Panc1 (cell line): Measurements from ENCODE around the gene XIST. TPM values are rescaled to one million over a fixed set of nuclear protein-coding genes. Genes with fewer than 3 reads are reported as not detected.
"Not testable (repeated sequence)": the region's sequence is repeated elsewhere in the genome, so short reads cannot be mapped to it uniquely, and the experiment has no call there.

Source experiments
- ATAC-seq: fragments of 200-7000 bp; cut with Tn5 transposase; 2 replicates; pipeline ENCODE4 v1.9.1; 2020; ENCODE audit warnings: mild to moderate bottlenecking, moderate library complexity
- BruUV-seq: library from RNA; stranded (reverse); fragments of 400-500 nt; replicated peaks from 2 replicates; lab custom pipeline; 2021; lab: Mats Ljungman, UMichigan
- CTCF ChIA-PET: fragments of 300-600 bp; sonication (Branson Sonifier 250); formaldehyde crosslinking; loops from one replicate; lab custom pipeline; 2022; ENCODE audit warnings: antibody characterized with exemption; lab: Charles Lee
- POLR2A ChIA-PET: fragments of 300-600 bp; sonication (Branson Sonifier 250); formaldehyde crosslinking; loops from one replicate; lab custom pipeline; 2022; ENCODE audit warnings: antibody characterized with exemption; lab: Charles Lee
- DNase-seq: peaks from one replicate; pipeline ENCODE4 v3.0.0-alpha.2; 2010; ENCODE audit warnings: low read depth, low spot score
- H3K27ac ChIP-seq: 2 replicates; pipeline ENCODE4 v1.5.1; 2011; ENCODE audit warnings: mild to moderate bottlenecking, low read length, inconsistent platforms
- H3K27me3 ChIP-seq: fragments of 200-500 bp; sonication (Bioruptor generic); 2 replicates; pipeline ENCODE4 v1.6.0; 2014; ENCODE audit warnings: low read length, inconsistent platforms; ENCODE audit not compliant: control insufficient read depth, insufficient read depth
- H3K36me3 ChIP-seq: fragments of 200-500 bp; sonication (Bioruptor generic); 2 replicates; pipeline ENCODE4 v1.5.1; 2014; ENCODE audit warnings: inconsistent platforms, mild to moderate bottlenecking, low read length, moderate library complexity; ENCODE audit not compliant: control insufficient read depth, insufficient read depth
- H3K4me1 ChIP-seq: 2 replicates; pipeline ENCODE4 v1.5.1; 2011; ENCODE audit warnings: inconsistent platforms, mild to moderate bottlenecking, low read length, moderate library complexity; ENCODE audit not compliant: control insufficient read depth, insufficient read depth
- H3K4me3 ChIP-seq, 2 experiments: 2 replicates each; pipeline ENCODE4 v1.5.1; 2011 to 2012; ENCODE audit warnings: low read depth in 2 of 2, low read length in 2 of 2, mild to moderate bottlenecking in 2 of 2, inconsistent platforms in 1 of 2, moderate library complexity in 1 of 2
- H3K9me3 ChIP-seq: fragments of 200-500 bp; sonication (Bioruptor generic); 2 replicates; pipeline ENCODE4 v1.5.1; 2014; ENCODE audit warnings: low read depth, mild to moderate bottlenecking, inconsistent platforms, low read length, moderate library complexity; ENCODE audit not compliant: control insufficient read depth, insufficient read depth
- CTCF ChIP-seq: fragments of 450-650 bp; IDR thresholded peaks from 2 replicates; pipeline ENCODE4 v1.5.1; 2017; ENCODE audit warnings: mild to moderate bottlenecking
- POLR2AphosphoS5 ChIP-seq: IDR thresholded peaks from 2 replicates; pipeline ENCODE4 v1.6.1; 2012; ENCODE audit warnings: mild to moderate bottlenecking, low read depth, low read length, moderate library complexity
- REST ChIP-seq, 2 experiments: IDR thresholded peaks; 2 replicates each; pipeline ENCODE4 v1.6.1; 2011 to 2012; ENCODE audit warnings: low read depth in 2 of 2, control low read depth in 1 of 2, low read length in 1 of 2, mild to moderate bottlenecking in 1 of 2, moderate library complexity in 1 of 2; ENCODE audit not compliant: insufficient read depth in 1 of 2
- SIN3A ChIP-seq: IDR thresholded peaks from 2 replicates; pipeline ENCODE4 v1.6.1; 2012; ENCODE audit warnings: low read depth, mild to moderate bottlenecking, low read length, moderate library complexity, borderline replicate concordance; ENCODE audit not compliant: insufficient read depth
- TCF7L2 ChIP-seq: IDR thresholded peaks from 2 replicates; pipeline ENCODE4 v1.6.1; 2011; ENCODE audit warnings: mild to moderate bottlenecking, low read depth, low read length, inconsistent platforms
- in situ Hi-C: cut with HindIII; loops from 2 replicates; pipeline ENCODE4 v1.10.0; 2016; ENCODE audit warnings: low sequenced_read_pairs, low pct_unique_long_range_greater_than_20kb
- intact Hi-C: fragments of 100-400 bp; cut with micrococcal nuclease; formaldehyde crosslinking; loops from one replicate; pipeline ENCODE4 v1.10.0; 2022; ENCODE audit not compliant: unreplicated experiment
- total RNA-seq: library from RNA; stranded (reverse); gene quantifications from one replicate; pipeline ENCODE4 v1.2.1, GENCODE V29; 2021; ENCODE audit not compliant: unreplicated experiment

Gene XIST
- total RNA-seq, 1 experiment from 2014 or later, result 0.64 TPM

GRCh38 chrX:73822775-73823174 lies 29.7 kb downstream of the XIST start:
- no peaks in the 10 kb centered on the region for H3K9me3 ChIP-seq
- BruUV-seq, result no TSS peak
- intact Hi-C loops (no loop called here), in situ Hi-C loops (no loop called here)
- no peaks in the 10 kb centered on the region for H3K4me1 ChIP-seq
- CTCF ChIA-PET, result no interaction called here
- H3K4me3 ChIP-seq, result no peak overlapping the region
- no peaks in the 10 kb centered on the region; the same call in 1 of the 2 replicates for H3K27me3 ChIP-seq
- no peak for DNase-seq
- no peak overlapping the region for H3K27ac ChIP-seq
- ATAC-seq, result no peak
- TF ChIP-seq TCF7L2, result no peak
- TF ChIP-seq CTCF, result no peak
- no peak for TF ChIP-seq POLR2AphosphoS5
- TF ChIP-seq SIN3A, result no peak
- no peak for TF ChIP-seq REST (IDR thresholded peaks at IDR 0.05; ENCODE audit: insufficient read depth in 1 of 2, low read depth in 2 of 2, low read length in 1 of 2)
- POLR2A ChIA-PET, result no interaction called here
- H3K36me3 ChIP-seq, result no peaks in the 10 kb centered on the region

DNA sequence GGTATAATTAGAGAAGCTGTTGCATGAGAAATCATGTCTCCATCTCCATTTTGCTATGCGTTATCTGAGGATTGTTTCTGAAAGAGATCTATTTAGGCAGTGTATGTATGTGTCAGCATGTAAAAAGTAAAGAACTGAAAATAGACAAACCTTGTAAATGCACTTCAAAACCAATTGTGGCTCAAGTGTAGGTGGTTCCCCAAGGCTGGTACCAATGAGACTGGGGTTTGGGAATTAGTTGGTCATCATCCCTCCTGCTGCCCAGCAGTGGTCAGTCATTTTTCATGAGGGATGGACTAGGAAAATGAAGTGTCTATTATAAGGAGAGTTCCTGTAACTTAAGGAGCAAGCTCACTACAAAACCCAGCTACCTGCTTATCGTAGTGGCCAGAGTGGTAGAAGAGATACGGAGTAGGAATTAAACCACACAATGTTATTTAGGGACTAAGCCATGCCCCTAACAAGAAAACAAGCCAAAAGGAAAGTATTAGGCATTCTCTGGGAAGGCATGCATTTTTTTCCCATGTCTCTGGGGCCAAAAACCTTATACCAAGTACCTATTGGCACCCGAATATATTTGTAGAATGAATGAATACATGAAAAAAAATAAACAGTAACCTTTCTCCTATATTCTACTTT lies 30.5 kb downstream of the XIST start:
- POLR2A ChIA-PET, result no interaction called here
- intact Hi-C loops, result no loop called here
- H3K4me3 ChIP-seq, result no peak overlapping the region
- no peaks in the 10 kb centered on the region for H3K36me3 ChIP-seq
- no peak overlapping the region for H3K27ac ChIP-seq
- in situ Hi-C loops, result no loop called here
- no peaks in the 10 kb centered on the region; the same call in 1 of the 2 replicates for H3K27me3 ChIP-seq
- ATAC-seq, result no peak
- TF ChIP-seq REST (IDR thresholded peaks at IDR 0.05; ENCODE audit: insufficient read depth in 1 of 2, low read depth in 2 of 2, low read length in 1 of 2) (no peak), POLR2AphosphoS5 (no peak), CTCF (no peak), SIN3A (no peak), TCF7L2 (no peak)
- no TSS peak for BruUV-seq
- DNase-seq, result no peak
- no peaks in the 10 kb centered on the region for H3K9me3 ChIP-seq
- CTCF ChIA-PET, result no interaction called here
- H3K4me1 ChIP-seq, result no peaks in the 10 kb centered on the region

DNA sequence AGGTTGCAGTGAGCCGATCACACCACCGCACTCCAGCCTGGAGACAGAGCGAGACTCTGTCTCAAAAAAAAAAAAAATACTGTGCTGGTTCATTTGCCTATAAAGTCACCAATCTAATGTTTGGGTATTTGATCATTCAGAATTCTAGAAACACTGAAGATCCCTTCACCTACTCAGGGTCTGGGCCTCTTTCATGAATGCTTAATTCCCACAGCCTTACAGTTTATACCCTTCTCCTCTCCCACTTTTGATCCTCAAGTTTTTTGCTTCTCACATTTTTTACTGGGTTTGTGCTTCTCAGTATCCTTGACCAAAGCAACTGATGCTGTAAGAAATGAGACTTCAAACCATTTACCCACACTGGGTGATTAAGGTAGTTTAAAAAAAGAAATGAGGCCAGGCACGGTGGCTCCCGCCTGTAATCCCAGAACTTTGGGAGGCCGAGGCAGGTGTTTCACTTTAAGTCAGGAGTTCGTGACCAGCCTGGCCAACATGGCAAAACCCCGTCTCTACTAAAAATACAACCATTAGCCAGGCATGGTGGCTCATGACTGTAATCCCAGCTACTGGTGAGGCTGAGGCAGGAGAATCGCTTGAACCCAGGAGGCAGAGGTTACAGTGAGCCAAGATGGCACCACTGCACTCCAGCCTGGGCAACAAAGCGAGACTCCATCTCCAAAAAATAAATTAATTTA lies 32.5 kb downstream of the XIST start:
- H3K27ac ChIP-seq, H3K4me3 ChIP-seq, DNase-seq, H3K36me3 ChIP-seq, POLR2A ChIA-PET, H3K9me3 ChIP-seq, intact Hi-C loops, H3K27me3 ChIP-seq, H3K4me1 ChIP-seq, ATAC-seq, BruUV-seq, CTCF ChIA-PET, in situ Hi-C loops: not testable (repeated sequence)
